SK-N-SH treated with all-trans-retinoic acid at 6 μM for 48 hours (cell line): ENCODE measurements around the gene AOC3.

Source experiments
- ATAC-seq: fragments of 200-7000 bp; cut with Tn5 transposase; 3 replicates; pipeline ENCODE4 v1.9.1; 2020; ENCODE audit warnings: mild to moderate bottlenecking, moderate library complexity
- ARNTL ChIP-seq: fragments of 450-650 bp; formaldehyde crosslinking; IDR thresholded peaks from 2 replicates; pipeline ENCODE4 v1.5.0; 2020; ENCODE audit warnings: low read depth, mild to moderate bottlenecking, moderate library complexity, borderline replicate concordance
- CSDC2 ChIP-seq: fragments of 250-450 bp; sonication (Bioruptor Pico); IDR thresholded peaks from 2 replicates; pipeline ENCODE4 v1.5.0; 2020; ENCODE audit warnings: mild to moderate bottlenecking, moderate library complexity
- ESRRG ChIP-seq: fragments of 250-450 bp; sonication (Bioruptor Pico); IDR thresholded peaks from 2 replicates; pipeline ENCODE4 v1.6.1; 2021; ENCODE audit warnings: mild to moderate bottlenecking
- OSR1 ChIP-seq: fragments of 250-450 bp; sonication (Bioruptor Pico); IDR thresholded peaks from 2 replicates; pipeline ENCODE4 v1.8.0; 2022; ENCODE audit warnings: moderate library complexity, mild to moderate bottlenecking, inconsistent platforms
- PPARA ChIP-seq: fragments of 250-450 bp; sonication (Bioruptor Pico); IDR thresholded peaks from 2 replicates; pipeline ENCODE4 v1.5.0; 2020; ENCODE audit warnings: mild to moderate bottlenecking, borderline replicate concordance
- SNAI2 ChIP-seq: fragments of 250-450 bp; sonication (Bioruptor Pico); IDR thresholded peaks from 2 replicates; pipeline ENCODE4 v1.5.0; 2020; ENCODE audit warnings: mild to moderate bottlenecking, moderate library complexity
- ZFP3 ChIP-seq: fragments of 250-450 bp; sonication (Bioruptor Pico); IDR thresholded peaks from 2 replicates; pipeline ENCODE4 v1.5.0; 2020; ENCODE audit warnings: mild to moderate bottlenecking, moderate library complexity
- TF ChIP-seq, protein P1 (sequence below): fragments of 250-450 bp; sonication (Bioruptor Pico); IDR thresholded peaks from 2 replicates; pipeline ENCODE4 v1.5.1; 2021; ENCODE audit warnings: mild to moderate bottlenecking, moderate library complexity
- TF ChIP-seq, protein P2 (sequence below): fragments of 250-450 bp; sonication (Bioruptor Pico); IDR thresholded peaks from 2 replicates; pipeline ENCODE4 v1.5.1; 2020; ENCODE audit warnings: low read depth, mild to moderate bottlenecking, moderate library complexity
- TF ChIP-seq, protein P3 (sequence below): fragments of 250-450 bp; sonication (Bioruptor Pico); IDR thresholded peaks from 2 replicates; pipeline ENCODE4 v1.5.0; 2020; ENCODE audit warnings: mild to moderate bottlenecking, moderate library complexity
- TF ChIP-seq, protein P4 (sequence below): fragments of 250-450 bp; sonication (Bioruptor Pico); IDR thresholded peaks from 2 replicates; pipeline ENCODE4 v1.8.0; 2021; ENCODE audit warnings: low read depth, mild to moderate bottlenecking, moderate library complexity, borderline replicate concordance

The AOC3 gene

DNA sequence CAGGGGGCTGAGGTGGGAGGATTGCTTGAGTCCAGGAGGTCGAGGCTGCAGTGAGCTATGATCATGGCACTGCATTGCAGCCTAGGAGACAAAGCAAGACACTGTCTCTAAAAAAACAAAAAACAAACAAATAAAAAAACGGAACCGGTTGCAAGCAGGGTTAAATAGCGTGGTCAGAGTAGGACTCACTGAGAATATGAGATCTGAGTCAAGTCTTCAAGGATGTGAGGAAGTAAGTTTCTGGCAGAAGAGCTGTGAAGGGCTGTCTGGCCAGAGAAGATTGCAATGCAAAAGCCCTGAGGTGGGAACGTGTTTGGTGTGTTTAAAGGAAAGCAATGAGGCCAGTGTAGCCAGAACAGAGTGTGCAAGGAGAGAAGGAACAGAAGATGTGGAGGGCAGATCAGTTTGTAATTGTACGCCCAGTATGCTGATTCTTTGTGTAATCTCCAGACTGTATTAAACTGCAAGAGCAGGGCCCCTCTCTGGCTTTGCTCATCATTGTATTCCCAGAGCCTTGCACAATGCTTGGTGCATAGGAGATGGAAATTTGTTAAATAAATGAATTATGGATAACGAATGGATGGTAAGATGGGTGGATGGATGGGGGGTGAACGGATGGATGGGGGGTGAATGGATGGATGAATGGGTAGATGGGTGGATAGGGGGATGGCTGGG, 55.9 kb downstream of the AOC3 start:
- TF ChIP-seq ZFP3 (no peak), CSDC2 (no peak), OSR1 (CRISPR knock-in tag) (no peak), ARNTL (CRISPR knock-in tag) (no peak), ESRRG (CRISPR knock-in tag) (no peak), PPARA (CRISPR knock-in tag) (no peak), SNAI2 (no peak)
- TF ChIP-seq, protein P1, sequence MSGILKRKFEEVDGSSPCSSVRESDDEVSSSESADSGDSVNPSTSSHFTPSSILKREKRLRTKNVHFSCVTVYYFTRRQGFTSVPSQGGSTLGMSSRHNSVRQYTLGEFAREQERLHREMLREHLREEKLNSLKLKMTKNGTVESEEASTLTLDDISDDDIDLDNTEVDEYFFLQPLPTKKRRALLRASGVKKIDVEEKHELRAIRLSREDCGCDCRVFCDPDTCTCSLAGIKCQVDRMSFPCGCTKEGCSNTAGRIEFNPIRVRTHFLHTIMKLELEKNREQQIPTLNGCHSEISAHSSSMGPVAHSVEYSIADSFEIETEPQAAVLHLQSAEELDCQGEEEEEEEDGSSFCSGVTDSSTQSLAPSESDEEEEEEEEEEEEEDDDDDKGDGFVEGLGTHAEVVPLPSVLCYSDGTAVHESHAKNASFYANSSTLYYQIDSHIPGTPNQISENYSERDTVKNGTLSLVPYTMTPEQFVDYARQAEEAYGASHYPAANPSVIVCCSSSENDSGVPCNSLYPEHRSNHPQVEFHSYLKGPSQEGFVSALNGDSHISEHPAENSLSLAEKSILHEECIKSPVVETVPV (CRISPR knock-in tag), result no peak
- TF ChIP-seq, protein P2, sequence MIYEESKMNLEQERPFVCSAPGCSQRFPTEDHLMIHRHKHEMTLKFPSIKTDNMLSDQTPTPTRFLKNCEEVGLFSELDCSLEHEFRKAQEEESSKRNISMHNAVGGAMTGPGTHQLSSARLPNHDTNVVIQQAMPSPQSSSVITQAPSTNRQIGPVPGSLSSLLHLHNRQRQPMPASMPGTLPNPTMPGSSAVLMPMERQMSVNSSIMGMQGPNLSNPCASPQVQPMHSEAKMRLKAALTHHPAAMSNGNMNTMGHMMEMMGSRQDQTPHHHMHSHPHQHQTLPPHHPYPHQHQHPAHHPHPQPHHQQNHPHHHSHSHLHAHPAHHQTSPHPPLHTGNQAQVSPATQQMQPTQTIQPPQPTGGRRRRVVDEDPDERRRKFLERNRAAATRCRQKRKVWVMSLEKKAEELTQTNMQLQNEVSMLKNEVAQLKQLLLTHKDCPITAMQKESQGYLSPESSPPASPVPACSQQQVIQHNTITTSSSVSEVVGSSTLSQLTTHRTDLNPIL (CRISPR knock-in tag), result no peak
- TF ChIP-seq, protein P3, sequence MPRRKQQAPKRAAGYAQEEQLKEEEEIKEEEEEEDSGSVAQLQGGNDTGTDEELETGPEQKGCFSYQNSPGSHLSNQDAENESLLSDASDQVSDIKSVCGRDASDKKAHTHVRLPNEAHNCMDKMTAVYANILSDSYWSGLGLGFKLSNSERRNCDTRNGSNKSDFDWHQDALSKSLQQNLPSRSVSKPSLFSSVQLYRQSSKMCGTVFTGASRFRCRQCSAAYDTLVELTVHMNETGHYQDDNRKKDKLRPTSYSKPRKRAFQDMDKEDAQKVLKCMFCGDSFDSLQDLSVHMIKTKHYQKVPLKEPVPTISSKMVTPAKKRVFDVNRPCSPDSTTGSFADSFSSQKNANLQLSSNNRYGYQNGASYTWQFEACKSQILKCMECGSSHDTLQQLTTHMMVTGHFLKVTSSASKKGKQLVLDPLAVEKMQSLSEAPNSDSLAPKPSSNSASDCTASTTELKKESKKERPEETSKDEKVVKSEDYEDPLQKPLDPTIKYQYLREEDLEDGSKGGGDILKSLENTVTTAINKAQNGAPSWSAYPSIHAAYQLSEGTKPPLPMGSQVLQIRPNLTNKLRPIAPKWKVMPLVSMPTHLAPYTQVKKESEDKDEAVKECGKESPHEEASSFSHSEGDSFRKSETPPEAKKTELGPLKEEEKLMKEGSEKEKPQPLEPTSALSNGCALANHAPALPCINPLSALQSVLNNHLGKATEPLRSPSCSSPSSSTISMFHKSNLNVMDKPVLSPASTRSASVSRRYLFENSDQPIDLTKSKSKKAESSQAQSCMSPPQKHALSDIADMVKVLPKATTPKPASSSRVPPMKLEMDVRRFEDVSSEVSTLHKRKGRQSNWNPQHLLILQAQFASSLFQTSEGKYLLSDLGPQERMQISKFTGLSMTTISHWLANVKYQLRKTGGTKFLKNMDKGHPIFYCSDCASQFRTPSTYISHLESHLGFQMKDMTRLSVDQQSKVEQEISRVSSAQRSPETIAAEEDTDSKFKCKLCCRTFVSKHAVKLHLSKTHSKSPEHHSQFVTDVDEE (CRISPR knock-in tag), result no peak
- TF ChIP-seq, protein P4, sequence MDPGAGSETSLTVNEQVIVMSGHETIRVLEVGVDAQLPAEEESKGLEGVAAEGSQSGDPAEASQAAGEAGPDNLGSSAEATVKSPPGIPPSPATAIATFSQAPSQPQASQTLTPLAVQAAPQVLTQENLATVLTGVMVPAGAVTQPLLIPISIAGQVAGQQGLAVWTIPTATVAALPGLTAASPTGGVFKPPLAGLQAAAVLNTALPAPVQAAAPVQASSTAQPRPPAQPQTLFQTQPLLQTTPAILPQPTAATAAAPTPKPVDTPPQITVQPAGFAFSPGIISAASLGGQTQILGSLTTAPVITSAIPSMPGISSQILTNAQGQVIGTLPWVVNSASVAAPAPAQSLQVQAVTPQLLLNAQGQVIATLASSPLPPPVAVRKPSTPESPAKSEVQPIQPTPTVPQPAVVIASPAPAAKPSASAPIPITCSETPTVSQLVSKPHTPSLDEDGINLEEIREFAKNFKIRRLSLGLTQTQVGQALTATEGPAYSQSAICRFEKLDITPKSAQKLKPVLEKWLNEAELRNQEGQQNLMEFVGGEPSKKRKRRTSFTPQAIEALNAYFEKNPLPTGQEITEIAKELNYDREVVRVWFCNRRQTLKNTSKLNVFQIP (CRISPR knock-in tag), result no peak
- ATAC-seq, result no peak
